IPS DF 6.9 (cell line): ENCODE results near the gene PORCN.

Experiments used
- DNase-seq: peaks from one replicate; pipeline ENCODE4 v3.0.0-alpha.2; 2013; ENCODE audit warnings: low read depth, low spot score
- H3K27ac ChIP-seq: one replicate; pipeline ENCODE4 v1.5.1; 2013; ENCODE audit warnings: low read length, control low read depth
- H3K27me3 ChIP-seq: 2 replicates; pipeline ENCODE4 v1.6.1; 2013; ENCODE audit warnings: mild to moderate bottlenecking, low read length; ENCODE audit not compliant: control insufficient read depth, insufficient read depth
- H3K36me3 ChIP-seq: 2 replicates; pipeline ENCODE4 v1.6.1; 2013; ENCODE audit warnings: low read length; ENCODE audit not compliant: control insufficient read depth, insufficient read depth
- H3K4me1 ChIP-seq: 2 replicates; pipeline ENCODE4 v1.6.1; 2013; ENCODE audit warnings: low read length; ENCODE audit not compliant: control insufficient read depth, insufficient read depth
- H3K4me3 ChIP-seq: 2 replicates; pipeline ENCODE4 v1.5.1; 2013; ENCODE audit warnings: mild to moderate bottlenecking, low read length
- H3K9me3 ChIP-seq: 2 replicates; pipeline ENCODE4 v1.6.1; 2013; ENCODE audit warnings: low read length, inconsistent platforms; ENCODE audit not compliant: control insufficient read depth, insufficient read depth
- WGBS: extraction: QIAGEN DNeasy Blood & Tissue Kit; methylation state at CpG from one replicate; pipeline ENCODE4 v1.1.7; 2013; ENCODE audit warnings: mixed read lengths, missing lambda C conversion rate; ENCODE audit not compliant: insufficient read length, insufficient coverage; 5-methylcytosine and 5-hydroxymethylcytosine counted together

PORCN gene

GRCh38 chrX:48509245-48509590 is 426 bp downstream of the PORCN start:
- H3K27me3 ChIP-seq, result no peaks in the 10 kb centered on the region
- DNase-seq, result no peak
- H3K27ac ChIP-seq, result no peak overlapping the region
- no peaks in the 10 kb centered on the region for H3K36me3 ChIP-seq
- peak overlapping the region; percentile 96; the same call in 1 of the 2 replicates for H3K4me3 ChIP-seq
- peaks cover 4% of the 10 kb centered on the region for H3K4me1 ChIP-seq
- H3K9me3 ChIP-seq, result no peaks in the 10 kb centered on the region
- WGBS, result no CpG with 5 or more reads among the region's 16 CpGs

- peaks cover 4% of the 10 kb centered on the region for H3K4me1 ChIP-seq
- H3K36me3 ChIP-seq, result no peaks in the 10 kb centered on the region
- H3K27me3 ChIP-seq, result no peaks in the 10 kb centered on the region
- no CpG with 5 or more reads among the region's 11 CpGs for WGBS
- H3K9me3 ChIP-seq, result no peaks in the 10 kb centered on the region
- no peak for DNase-seq
- no peak overlapping the region for H3K27ac ChIP-seq
- peak overlapping the region; percentile 96; the same call in 1 of the 2 replicates for H3K4me3 ChIP-seq
These were observed 827 bp downstream of the PORCN start for GRCh38 chrX:48509619-48510018.

- no peak for DNase-seq
- no CpG with 5 or more reads among the region's 4 CpGs for WGBS
- H3K4me1 ChIP-seq, result peaks cover 4% of the 10 kb centered on the region
- H3K36me3 ChIP-seq, result no peaks in the 10 kb centered on the region
- no peak overlapping the region for H3K27ac ChIP-seq
- H3K27me3 ChIP-seq, result no peaks in the 10 kb centered on the region
- H3K9me3 ChIP-seq, result no peaks in the 10 kb centered on the region
- H3K4me3 ChIP-seq, result no peak overlapping the region
These were observed 2.8 kb downstream of the PORCN start for GRCh38 chrX:48511560-48511959.

- Histone ChIP-seq H3K4me3 (no peak overlapping the region), H3K4me1 (peaks cover 4% of the 10 kb centered on the region), H3K36me3 (peaks cover 5% of the 10 kb centered on the region; the same call in 1 of the 2 replicates), H3K27me3 (no peaks in the 10 kb centered on the region), H3K9me3 (no peaks in the 10 kb centered on the region), H3K27ac (no peak overlapping the region)
- no peak for DNase-seq
- no CpG with 5 or more reads among the region's 20 CpGs for WGBS
These were observed 3.7 kb downstream of the PORCN start for GRCh38 chrX:48512371-48512935.

GRCh38 chrX:48513670-48514069 is 4.9 kb downstream of the PORCN start:
- H3K9me3 ChIP-seq, result no peaks in the 10 kb centered on the region
- DNase-seq, result no peak
- no peaks in the 10 kb centered on the region for H3K27me3 ChIP-seq
- no CpG with 5 or more reads among the region's 4 CpGs for WGBS
- H3K27ac ChIP-seq, result no peak overlapping the region
- H3K4me1 ChIP-seq, result peaks cover 4% of the 10 kb centered on the region
- H3K36me3 ChIP-seq, result peaks cover 5% of the 10 kb centered on the region; the same call in 1 of the 2 replicates
- H3K4me3 ChIP-seq, result no peak overlapping the region

- WGBS, result no CpG with 5 or more reads among the region's 16 CpGs
- Histone ChIP-seq H3K4me1 (peaks cover 4% of the 10 kb centered on the region), H3K9me3 (no peaks in the 10 kb centered on the region), H3K27me3 (no peaks in the 10 kb centered on the region), H3K4me3 (no peak overlapping the region), H3K27ac (no peak overlapping the region), H3K36me3 (peaks cover 5% of the 10 kb centered on the region; the same call in 1 of the 2 replicates)
- DNase-seq, result no peak
These were observed 5.5 kb downstream of the PORCN start for GRCh38 chrX:48514126-48514806.

- Histone ChIP-seq H3K27me3 (no peaks in the 10 kb centered on the region), H3K4me3 (no peak overlapping the region), H3K27ac (no peak overlapping the region), H3K9me3 (no peaks in the 10 kb centered on the region), H3K36me3 (peaks cover 5% of the 10 kb centered on the region; the same call in 1 of the 2 replicates), H3K4me1 (no peaks in the 10 kb centered on the region)
- DNase-seq, result no peak
- no CpG with 5 or more reads among the region's 9 CpGs for WGBS
These were observed 6.2 kb downstream of the PORCN start for GRCh38 chrX:48514868-48515460.

- Histone ChIP-seq H3K9me3 (no peaks in the 10 kb centered on the region), H3K27ac (no peak overlapping the region), H3K4me3 (no peak overlapping the region), H3K27me3 (no peaks in the 10 kb centered on the region), H3K4me1 (no peaks in the 10 kb centered on the region), H3K36me3 (peaks cover 5% of the 10 kb centered on the region; the same call in 1 of the 2 replicates)
- no CpG with 5 or more reads among the region's 10 CpGs for WGBS
- no peak for DNase-seq
These were observed 7.0 kb downstream of the PORCN start for GRCh38 chrX:48515842-48516241.

- Histone ChIP-seq H3K27me3 (no peaks in the 10 kb centered on the region), H3K36me3 (peaks cover 5% of the 10 kb centered on the region; the same call in 1 of the 2 replicates), H3K9me3 (no peaks in the 10 kb centered on the region), H3K4me1 (no peaks in the 10 kb centered on the region), H3K27ac (no peak overlapping the region), H3K4me3 (no peak overlapping the region)
- no CpG with 5 or more reads among the region's 10 CpGs for whole genome bisulfite sequencing
- DNase-seq, result no peak
These were observed 7.5 kb downstream of the PORCN start for GRCh38 chrX:48516285-48516684.

- Histone ChIP-seq H3K4me3 (no peak overlapping the region), H3K27me3 (no peaks in the 10 kb centered on the region), H3K36me3 (peaks cover 5% of the 10 kb centered on the region; the same call in 1 of the 2 replicates), H3K27ac (no peak overlapping the region), H3K9me3 (no peaks in the 10 kb centered on the region), H3K4me1 (no peaks in the 10 kb centered on the region)
- DNase-seq, result no peak
- no CpG with 5 or more reads among the region's 5 CpGs for WGBS
These were observed 8.2 kb downstream of the PORCN start for GRCh38 chrX:48516987-48517386.
